Loucy (cell line): ENCODE results near the gene AIG1.

Source experiments
- H2AFZ ChIP-seq: fragments of 200-600 bp; sonication (generic); 2 replicates; pipeline ENCODE4 v1.6.0; 2016; ENCODE audit warnings: antibody characterized with exemption, mild to moderate bottlenecking, low read length, moderate library complexity
- H3F3A ChIP-seq: fragments of 200-600 bp; 2 replicates; pipeline ENCODE4 v1.6.0; 2016; ENCODE audit warnings: antibody characterized with exemption, low read depth, mild to moderate bottlenecking
- H3K27me3 ChIP-seq: fragments of 200-600 bp; sonication (generic); 2 replicates; pipeline ENCODE4 v1.6.1; 2014; ENCODE audit warnings: low read length, mild to moderate bottlenecking; ENCODE audit not compliant: insufficient read depth, poor library complexity, severe bottlenecking
- H3K36me3 ChIP-seq: fragments of 200-600 bp; sonication (generic); 2 replicates; pipeline ENCODE4 v1.6.1; 2016; ENCODE audit warnings: low read length; ENCODE audit not compliant: insufficient read depth
- H3K4me1 ChIP-seq: fragments of 200-600 bp; sonication (generic); 2 replicates; pipeline ENCODE4 v1.5.1; 2014; ENCODE audit warnings: low read length, mild to moderate bottlenecking; ENCODE audit not compliant: insufficient read depth, poor library complexity, severe bottlenecking
- H3K4me2 ChIP-seq: fragments of 200-600 bp; sonication (generic); 2 replicates; pipeline ENCODE4 v1.6.0; 2014; ENCODE audit warnings: antibody characterized with exemption, low read length, low read depth, mild to moderate bottlenecking; ENCODE audit not compliant: poor library complexity, severe bottlenecking
- H3K4me3 ChIP-seq: fragments of 200-600 bp; sonication (generic); 2 replicates; pipeline ENCODE4 v1.5.1; 2014; ENCODE audit warnings: low read length, mild to moderate bottlenecking, mixed read lengths; ENCODE audit not compliant: poor library complexity, severe bottlenecking
- H3K79me2 ChIP-seq: fragments of 200-600 bp; sonication (generic); 2 replicates; pipeline ENCODE4 v1.6.1; 2014; ENCODE audit warnings: low read length; ENCODE audit not compliant: insufficient read depth
- H3K9ac ChIP-seq: fragments of 200-600 bp; sonication (generic); 2 replicates; pipeline ENCODE4 v1.6.0; 2014; ENCODE audit warnings: mild to moderate bottlenecking, low read depth, low read length, moderate library complexity; ENCODE audit not compliant: poor library complexity, severe bottlenecking
- H3K9me2 ChIP-seq: fragments of 200-600 bp; sonication (generic); replicated peaks from 2 replicates; pipeline ENCODE4 v1.6.1; 2016; ENCODE audit warnings: low read depth, low read length, mixed read lengths
- H3K9me3 ChIP-seq: fragments of 200-600 bp; sonication (generic); 2 replicates; pipeline ENCODE4 v1.6.1; 2014; ENCODE audit warnings: mild to moderate bottlenecking, antibody characterized with exemption, low read length, low read depth; ENCODE audit not compliant: insufficient read depth
- H4K20me1 ChIP-seq: fragments of 200-600 bp; sonication (generic); 2 replicates; pipeline ENCODE4 v1.6.0; 2014; ENCODE audit warnings: antibody characterized with exemption, low read length, mild to moderate bottlenecking; ENCODE audit not compliant: insufficient read depth, poor library complexity, severe bottlenecking
- CTCF ChIP-seq: fragments of 200-600 bp; sonication (generic); conservative IDR thresholded peaks from 2 replicates; pipeline ENCODE4 v1.5.1; 2014; ENCODE audit warnings: mild to moderate bottlenecking, antibody characterized with exemption, low read length
- EZH2phosphoT487 ChIP-seq: fragments of 200-600 bp; IDR thresholded peaks from 2 replicates; pipeline ENCODE4 v1.6.1; 2018; ENCODE audit warnings: antibody characterized with exemption, mild to moderate bottlenecking, moderate library complexity, borderline replicate concordance

AIG1 gene

GRCh38 chr6:143160015-143160414 lies 99.3 kb downstream of the AIG1 start:
- H3K9me3 ChIP-seq = no peaks in the 10 kb centered on the region
- H3K79me2 ChIP-seq = no peaks in the 10 kb centered on the region
- no peak overlapping the region for H3K4me2 ChIP-seq
- H3F3A ChIP-seq = 0 out of 2 replicates have a peak, but pooled peaks cover 3% of the 10 kb centered on the region
- no peaks in the 10 kb centered on the region for H4K20me1 ChIP-seq
- H3K9me2 ChIP-seq = no peaks in the 10 kb centered on the region
- peaks cover 19% of the 10 kb centered on the region for H3K4me1 ChIP-seq
- H3K4me3 ChIP-seq = no peak overlapping the region
- H3K27me3 ChIP-seq = no peaks in the 10 kb centered on the region
- H3K9ac ChIP-seq = no peak overlapping the region
- TF ChIP-seq EZH2phosphoT487 (no peak), CTCF (no peak)
- H3K36me3 ChIP-seq = no peaks in the 10 kb centered on the region
- H2AFZ ChIP-seq = no peak overlapping the region

GRCh38 chr6:143160439-143161220 lies 99.9 kb downstream of the AIG1 start:
- Histone ChIP-seq H3K36me3 (no peaks in the 10 kb centered on the region), H3K9me2 (no peaks in the 10 kb centered on the region), H3K79me2 (no peaks in the 10 kb centered on the region), H3K9ac (no peak overlapping the region), H3K4me2 (no peak overlapping the region), H3K4me3 (no peak overlapping the region), H3K27me3 (no peaks in the 10 kb centered on the region), H3K4me1 (peaks cover 25% of the 10 kb centered on the region), H3F3A (0 out of 2 replicates have a peak, but pooled peaks cover 3% of the 10 kb centered on the region), H3K9me3 (no peaks in the 10 kb centered on the region), H2AFZ (no peak overlapping the region), H4K20me1 (no peaks in the 10 kb centered on the region)
- TF ChIP-seq CTCF (no peak), EZH2phosphoT487 (no peak)

- Histone ChIP-seq H3K79me2 (no peaks in the 10 kb centered on the region), H3K4me1 (peaks cover 23% of the 10 kb centered on the region), H3K4me2 (no peak overlapping the region), H3K36me3 (no peaks in the 10 kb centered on the region), H3K4me3 (no peak overlapping the region), H2AFZ (no peak overlapping the region), H3K27me3 (no peaks in the 10 kb centered on the region), H3F3A (0 out of 2 replicates have a peak, but pooled peaks cover 3% of the 10 kb centered on the region), H4K20me1 (no peaks in the 10 kb centered on the region), H3K9me3 (no peaks in the 10 kb centered on the region), H3K9me2 (no peaks in the 10 kb centered on the region), H3K9ac (no peak overlapping the region)
- TF ChIP-seq CTCF = no peak
- TF ChIP-seq EZH2phosphoT487 = no peak
These were observed 102.9 kb downstream of the AIG1 start for GRCh38 chr6:143163621-143164020.
